ENCODE measurements around the gene TKT.
"Not testable (repeated sequence)": the region's sequence is repeated elsewhere in the genome, so short reads cannot be mapped to it uniquely, and the experiment has no call there.

The TKT gene, protein sequence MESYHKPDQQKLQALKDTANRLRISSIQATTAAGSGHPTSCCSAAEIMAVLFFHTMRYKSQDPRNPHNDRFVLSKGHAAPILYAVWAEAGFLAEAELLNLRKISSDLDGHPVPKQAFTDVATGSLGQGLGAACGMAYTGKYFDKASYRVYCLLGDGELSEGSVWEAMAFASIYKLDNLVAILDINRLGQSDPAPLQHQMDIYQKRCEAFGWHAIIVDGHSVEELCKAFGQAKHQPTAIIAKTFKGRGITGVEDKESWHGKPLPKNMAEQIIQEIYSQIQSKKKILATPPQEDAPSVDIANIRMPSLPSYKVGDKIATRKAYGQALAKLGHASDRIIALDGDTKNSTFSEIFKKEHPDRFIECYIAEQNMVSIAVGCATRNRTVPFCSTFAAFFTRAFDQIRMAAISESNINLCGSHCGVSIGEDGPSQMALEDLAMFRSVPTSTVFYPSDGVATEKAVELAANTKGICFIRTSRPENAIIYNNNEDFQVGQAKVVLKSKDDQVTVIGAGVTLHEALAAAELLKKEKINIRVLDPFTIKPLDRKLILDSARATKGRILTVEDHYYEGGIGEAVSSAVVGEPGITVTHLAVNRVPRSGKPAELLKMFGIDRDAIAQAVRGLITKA

DNA sequence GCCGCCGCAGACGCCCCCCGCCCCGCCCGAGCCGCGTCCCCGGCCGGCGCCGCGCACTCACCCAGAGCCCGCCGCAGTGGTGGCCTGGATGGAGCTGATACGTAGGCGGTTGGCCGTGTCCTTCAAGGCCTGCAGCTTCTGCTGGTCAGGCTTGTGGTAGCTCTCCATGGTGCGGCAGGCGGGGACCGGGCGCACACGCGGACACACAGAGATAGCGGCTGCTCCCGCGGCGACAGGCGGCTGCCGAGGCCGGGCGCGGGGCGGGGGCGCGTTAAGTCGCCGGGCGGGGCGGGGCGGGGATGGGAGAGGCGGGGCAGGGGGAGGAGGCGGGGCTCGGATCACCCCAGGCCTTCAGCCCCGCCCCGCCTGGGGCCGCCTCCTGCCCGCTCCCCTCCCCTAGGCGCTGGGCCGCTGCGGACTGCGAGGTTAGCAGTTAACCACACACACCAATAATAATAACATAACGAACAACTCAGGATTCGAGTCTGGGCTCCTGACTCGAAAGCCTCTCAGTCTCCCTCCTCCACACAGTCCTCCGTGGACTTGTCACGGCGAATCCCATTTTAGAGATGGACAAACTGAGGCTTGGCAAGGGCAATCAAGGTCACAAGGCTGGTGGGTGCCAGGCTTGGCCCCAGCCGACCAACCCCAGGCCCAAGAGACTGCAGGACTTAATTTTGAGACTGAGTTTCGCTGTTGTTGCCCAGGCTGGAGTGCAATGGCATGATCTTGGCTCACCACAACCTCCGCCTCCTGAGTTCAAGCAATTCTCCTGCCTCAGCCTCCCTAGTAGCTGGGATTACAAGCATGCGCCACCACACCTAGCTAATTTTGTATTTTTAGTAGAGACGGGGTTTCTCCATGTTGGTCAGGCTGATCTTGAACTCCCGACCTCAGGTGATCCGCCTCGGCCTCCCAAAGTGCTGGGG lies at the start of gene TKT:
Gene TKT (minus strand): TSS at position 248 of the 929 bp plus-strand sequence. CDS start 80 bp downstream, at position 168.
- H3K27me3 ChIP-seq (ENCODE audit: control insufficient read depth, insufficient read depth, low read length): no peaks in the 10 kb centered on the region
- peak within 1 kb of the TSS; percentile 98 for H3K4me3 ChIP-seq (ENCODE audit: low read depth, low read length)
- H3K9ac ChIP-seq (ENCODE audit: low read depth, low read length): peak within 1 kb of the TSS; percentile 88
- no peaks in the 10 kb centered on the region for H3K9me3 ChIP-seq (ENCODE audit: control insufficient read depth, insufficient read depth, low read length)
- H3K36me3 ChIP-seq (ENCODE audit: control insufficient read depth, insufficient read depth, low read length): peaks cover 14% of the 10 kb centered on the region
- H3K4me1 ChIP-seq (ENCODE audit: control insufficient read depth, insufficient read depth, low read length): peaks cover 41% of the 10 kb centered on the region

DNA sequence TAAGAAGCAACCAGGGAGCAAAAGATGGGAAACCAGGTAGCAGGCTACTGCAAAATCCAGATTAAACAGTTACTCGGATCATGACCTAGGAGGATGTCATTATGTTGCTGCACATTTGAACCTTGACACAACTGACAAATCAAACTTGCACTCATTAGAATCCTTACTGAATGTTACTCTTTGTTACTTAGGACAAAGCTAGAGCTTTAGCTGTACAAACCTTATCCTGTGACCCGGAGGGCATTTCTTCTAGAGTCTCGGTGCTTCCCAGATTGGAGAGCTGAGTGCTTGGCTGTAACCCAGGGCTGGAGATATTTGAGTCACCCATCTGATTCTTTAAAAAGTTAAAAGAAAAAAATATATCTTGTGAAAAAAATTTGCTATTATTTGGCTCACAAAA lies 48.1 kb upstream of the TKT start:
- Histone ChIP-seq H3K36me3 (ENCODE audit: control insufficient read depth, insufficient read depth, low read length) (peaks cover 12% of the 10 kb centered on the region), H3K27me3 (ENCODE audit: control insufficient read depth, insufficient read depth, low read length) (no peaks in the 10 kb centered on the region), H3K9me3 (ENCODE audit: control insufficient read depth, insufficient read depth, low read length) (no peaks in the 10 kb centered on the region), H3K4me3 (ENCODE audit: low read depth, low read length) (no peak overlapping the region), H3K9ac (ENCODE audit: low read depth, low read length) (no peak overlapping the region), H3K4me1 (ENCODE audit: control insufficient read depth, insufficient read depth, low read length) (no peaks in the 10 kb centered on the region)

DNA sequence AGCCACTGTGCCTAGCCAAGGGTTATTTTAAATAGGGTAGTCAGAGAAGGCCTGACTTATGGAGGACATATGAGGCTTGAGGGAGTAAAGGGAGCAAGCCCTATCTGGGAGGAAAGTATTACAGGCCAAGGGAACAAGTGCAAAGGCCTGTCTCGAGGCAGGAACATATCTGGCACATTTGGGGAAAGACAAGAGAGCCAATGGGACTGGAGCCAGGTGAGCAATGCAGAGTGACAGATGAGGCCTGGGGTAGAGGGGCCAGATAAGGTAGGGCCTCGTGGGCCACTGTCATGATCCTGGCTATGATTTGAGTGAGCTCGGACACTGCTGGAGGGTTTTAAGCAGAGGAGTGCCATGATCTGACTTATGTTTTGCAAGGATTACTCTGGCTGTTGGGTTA lies 47.7 kb upstream of the TKT start:
- no peaks in the 10 kb centered on the region for H3K9me3 ChIP-seq (ENCODE audit: control insufficient read depth, insufficient read depth, low read length)
- no peak overlapping the region for H3K9ac ChIP-seq (ENCODE audit: low read depth, low read length)
- H3K4me3 ChIP-seq (ENCODE audit: low read depth, low read length): no peak overlapping the region
- H3K36me3 ChIP-seq (ENCODE audit: control insufficient read depth, insufficient read depth, low read length): peaks cover 12% of the 10 kb centered on the region
- no peaks in the 10 kb centered on the region for H3K27me3 ChIP-seq (ENCODE audit: control insufficient read depth, insufficient read depth, low read length)
- H3K4me1 ChIP-seq (ENCODE audit: control insufficient read depth, insufficient read depth, low read length): no peaks in the 10 kb centered on the region

DNA sequence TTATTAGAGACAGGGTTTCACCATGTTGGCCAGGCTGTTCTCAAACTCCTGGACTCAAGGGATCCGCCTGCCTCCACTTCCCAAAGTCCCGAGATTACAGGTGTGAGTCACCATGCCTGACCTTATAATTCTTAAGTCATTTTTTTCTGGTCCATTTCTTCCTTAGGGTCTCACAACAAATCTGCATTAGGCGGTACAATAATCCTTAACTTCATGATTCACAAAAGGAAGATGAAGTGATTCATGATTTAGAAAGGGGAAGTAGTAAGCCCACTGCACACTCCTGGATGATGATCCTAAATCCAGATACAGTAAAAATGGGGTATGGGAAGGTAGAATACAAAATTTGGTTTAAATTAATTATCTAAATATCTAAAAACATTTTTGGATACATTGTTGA lies 45.0 kb upstream of the TKT start:
- Histone ChIP-seq H3K4me1 (ENCODE audit: control insufficient read depth, insufficient read depth, low read length) (no peaks in the 10 kb centered on the region), H3K4me3 (ENCODE audit: low read depth, low read length) (no peak overlapping the region), H3K36me3 (ENCODE audit: control insufficient read depth, insufficient read depth, low read length) (peaks cover 8% of the 10 kb centered on the region), H3K27me3 (ENCODE audit: control insufficient read depth, insufficient read depth, low read length) (no peaks in the 10 kb centered on the region), H3K9ac (ENCODE audit: low read depth, low read length) (no peak overlapping the region), H3K9me3 (ENCODE audit: control insufficient read depth, insufficient read depth, low read length) (no peaks in the 10 kb centered on the region)

DNA sequence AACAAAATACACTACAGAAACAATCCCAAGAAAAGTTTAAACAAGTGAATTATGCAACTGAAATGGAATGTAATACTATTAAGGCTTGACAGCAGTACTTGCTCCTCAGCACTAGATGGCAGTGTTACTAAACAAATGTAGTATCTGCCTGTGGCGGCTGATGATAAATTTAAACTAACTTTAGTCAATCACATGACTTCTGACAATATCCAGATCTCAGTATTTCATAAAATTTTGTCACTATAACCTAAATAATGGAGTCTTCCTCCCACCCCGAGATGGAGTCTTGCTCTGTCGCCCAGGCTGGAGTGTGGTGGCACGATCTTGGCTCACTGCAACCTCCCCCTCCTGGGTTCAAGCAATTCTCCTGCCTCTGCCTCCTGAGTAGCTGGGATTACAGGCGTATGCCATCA lies 43.8 kb upstream of the TKT start:
- not testable (repeated sequence) for H3K4me3 ChIP-seq (ENCODE audit: low read depth, low read length); H3K4me1 ChIP-seq (ENCODE audit: control insufficient read depth, insufficient read depth, low read length); H3K9me3 ChIP-seq (ENCODE audit: control insufficient read depth, insufficient read depth, low read length); H3K27me3 ChIP-seq (ENCODE audit: control insufficient read depth, insufficient read depth, low read length); H3K36me3 ChIP-seq (ENCODE audit: control insufficient read depth, insufficient read depth, low read length); H3K9ac ChIP-seq (ENCODE audit: low read depth, low read length)

DNA sequence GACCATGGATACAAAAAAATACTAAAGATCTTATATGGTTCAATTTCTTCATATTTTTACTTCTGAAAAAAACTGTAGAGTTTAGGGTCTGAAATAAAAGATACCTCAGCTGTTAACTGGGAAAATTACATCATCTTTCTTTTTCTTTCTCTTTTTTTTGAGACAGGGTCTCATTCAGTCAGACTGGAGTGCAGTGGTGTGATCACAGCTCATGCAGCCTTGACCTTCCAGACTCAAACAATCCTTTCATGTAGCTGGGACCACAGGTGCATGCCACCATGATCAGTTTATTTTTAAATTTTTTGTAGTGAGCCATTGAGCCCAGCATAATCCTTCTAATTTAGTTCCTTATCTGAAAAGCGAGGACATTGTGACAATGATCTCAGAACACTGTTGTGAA lies 39.6 kb upstream of the TKT start:
- peaks cover 6% of the 10 kb centered on the region for H3K36me3 ChIP-seq (ENCODE audit: control insufficient read depth, insufficient read depth, low read length)
- H3K9me3 ChIP-seq (ENCODE audit: control insufficient read depth, insufficient read depth, low read length): no peaks in the 10 kb centered on the region
- H3K27me3 ChIP-seq (ENCODE audit: control insufficient read depth, insufficient read depth, low read length): no peaks in the 10 kb centered on the region
- H3K4me1 ChIP-seq (ENCODE audit: control insufficient read depth, insufficient read depth, low read length): no peaks in the 10 kb centered on the region
- H3K4me3 ChIP-seq (ENCODE audit: low read depth, low read length): no peak overlapping the region
- H3K9ac ChIP-seq (ENCODE audit: low read depth, low read length): no peak overlapping the region

DNA sequence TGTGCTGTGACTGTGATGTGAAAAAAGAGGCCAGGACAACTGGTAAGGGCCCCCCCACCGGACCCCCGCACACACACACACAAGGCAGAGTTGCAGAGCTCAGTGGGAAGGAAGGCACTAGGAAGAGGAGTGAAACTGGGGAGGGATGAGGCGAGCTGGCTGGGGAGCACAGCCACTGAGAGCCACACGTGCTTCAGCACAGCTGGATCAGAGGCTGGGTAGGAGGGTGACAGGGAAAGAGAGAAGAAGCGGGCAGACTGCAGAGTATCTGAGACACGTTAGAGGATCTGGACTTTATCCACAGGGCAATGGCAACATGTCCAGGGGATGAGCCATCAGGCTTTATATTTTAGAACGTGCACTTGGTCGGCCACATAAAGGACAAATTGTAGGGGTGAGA lies 38.0 kb upstream of the TKT start:
- Histone ChIP-seq H3K4me1 (ENCODE audit: control insufficient read depth, insufficient read depth, low read length) (no peaks in the 10 kb centered on the region), H3K9ac (ENCODE audit: low read depth, low read length) (no peak overlapping the region), H3K27me3 (ENCODE audit: control insufficient read depth, insufficient read depth, low read length) (no peaks in the 10 kb centered on the region), H3K4me3 (ENCODE audit: low read depth, low read length) (no peak overlapping the region), H3K9me3 (ENCODE audit: control insufficient read depth, insufficient read depth, low read length) (no peaks in the 10 kb centered on the region), H3K36me3 (ENCODE audit: control insufficient read depth, insufficient read depth, low read length) (peaks cover 6% of the 10 kb centered on the region)

DNA sequence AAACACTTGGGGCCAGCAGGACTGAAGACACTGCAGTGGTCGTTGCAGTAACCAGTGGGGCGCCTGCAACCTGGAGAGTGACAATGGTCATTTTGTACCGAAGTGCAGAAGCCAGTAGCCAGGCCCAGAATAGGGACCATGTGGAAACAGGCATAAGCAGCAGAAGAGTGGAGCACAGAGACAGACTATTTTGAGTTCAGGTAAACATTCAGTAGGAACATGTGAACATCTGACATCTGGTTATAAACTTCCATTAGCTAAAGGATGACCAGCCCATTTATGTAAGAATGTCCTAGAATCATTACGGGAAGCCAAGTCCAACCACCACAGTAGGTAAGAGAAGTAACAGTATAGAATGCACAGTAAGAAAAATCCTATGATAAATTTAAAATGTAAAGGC lies 32.4 kb upstream of the TKT start:
- peaks cover 6% of the 10 kb centered on the region for H3K36me3 ChIP-seq (ENCODE audit: control insufficient read depth, insufficient read depth, low read length)
- H3K27me3 ChIP-seq (ENCODE audit: control insufficient read depth, insufficient read depth, low read length): no peaks in the 10 kb centered on the region
- H3K4me1 ChIP-seq (ENCODE audit: control insufficient read depth, insufficient read depth, low read length): peaks cover 22% of the 10 kb centered on the region
- H3K9ac ChIP-seq (ENCODE audit: low read depth, low read length): no peak overlapping the region
- no peak overlapping the region for H3K4me3 ChIP-seq (ENCODE audit: low read depth, low read length)
- H3K9me3 ChIP-seq (ENCODE audit: control insufficient read depth, insufficient read depth, low read length): no peaks in the 10 kb centered on the region

DNA sequence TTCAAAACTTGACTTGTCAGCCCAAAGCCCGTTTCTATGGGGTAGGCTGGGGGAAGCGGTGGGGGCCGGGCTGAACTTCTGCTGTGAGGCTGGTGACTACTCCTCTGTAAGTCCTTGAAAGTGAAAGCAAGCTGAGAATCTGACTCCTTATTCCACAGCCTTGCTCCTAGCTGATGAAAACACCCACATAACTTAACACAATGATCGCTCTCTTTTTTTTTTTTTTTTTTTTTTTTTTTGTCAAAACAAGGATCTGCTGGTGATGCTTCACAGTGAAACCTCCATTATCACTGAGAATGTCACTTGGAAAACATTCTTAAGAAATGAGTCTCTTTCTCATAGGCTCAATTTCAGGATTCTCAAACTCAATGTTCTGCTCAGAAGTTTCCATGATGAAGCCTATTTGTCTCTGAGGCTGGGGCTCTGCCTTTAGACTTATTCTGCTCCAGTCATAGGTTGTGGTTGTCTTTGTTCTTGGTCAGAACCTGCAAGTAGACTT lies 31.4 kb upstream of the TKT start:
- Histone ChIP-seq H3K9me3 (ENCODE audit: control insufficient read depth, insufficient read depth, low read length) (no peaks in the 10 kb centered on the region), H3K27me3 (ENCODE audit: control insufficient read depth, insufficient read depth, low read length) (no peaks in the 10 kb centered on the region), H3K36me3 (ENCODE audit: control insufficient read depth, insufficient read depth, low read length) (peaks cover 4% of the 10 kb centered on the region), H3K4me1 (ENCODE audit: control insufficient read depth, insufficient read depth, low read length) (peaks cover 22% of the 10 kb centered on the region), H3K9ac (ENCODE audit: low read depth, low read length) (no peak overlapping the region), H3K4me3 (ENCODE audit: low read depth, low read length) (no peak overlapping the region)

DNA sequence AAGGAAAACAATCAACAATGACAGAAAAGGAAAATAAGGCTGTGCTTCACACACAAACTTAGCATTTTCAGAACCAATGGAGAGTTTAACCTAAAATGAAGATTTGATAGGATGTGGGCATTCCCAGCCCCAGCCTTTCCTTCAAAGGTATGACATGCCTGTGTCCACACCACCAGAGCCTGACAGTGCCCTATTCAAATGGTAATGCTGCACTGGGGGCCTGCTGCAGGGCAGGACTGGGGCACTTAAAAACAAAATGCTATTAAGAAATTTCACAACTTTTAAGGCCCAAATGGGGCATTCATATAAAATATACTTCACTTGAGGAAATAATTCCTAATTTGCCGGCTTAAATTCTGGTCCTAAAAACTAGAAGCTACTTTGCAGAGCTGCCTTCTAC lies 30.9 kb upstream of the TKT start:
- Histone ChIP-seq H3K4me3 (ENCODE audit: low read depth, low read length) (no peak overlapping the region), H3K9ac (ENCODE audit: low read depth, low read length) (no peak overlapping the region), H3K27me3 (ENCODE audit: control insufficient read depth, insufficient read depth, low read length) (no peaks in the 10 kb centered on the region), H3K36me3 (ENCODE audit: control insufficient read depth, insufficient read depth, low read length) (no peaks in the 10 kb centered on the region), H3K9me3 (ENCODE audit: control insufficient read depth, insufficient read depth, low read length) (no peaks in the 10 kb centered on the region), H3K4me1 (ENCODE audit: control insufficient read depth, insufficient read depth, low read length) (peaks cover 22% of the 10 kb centered on the region)

DNA sequence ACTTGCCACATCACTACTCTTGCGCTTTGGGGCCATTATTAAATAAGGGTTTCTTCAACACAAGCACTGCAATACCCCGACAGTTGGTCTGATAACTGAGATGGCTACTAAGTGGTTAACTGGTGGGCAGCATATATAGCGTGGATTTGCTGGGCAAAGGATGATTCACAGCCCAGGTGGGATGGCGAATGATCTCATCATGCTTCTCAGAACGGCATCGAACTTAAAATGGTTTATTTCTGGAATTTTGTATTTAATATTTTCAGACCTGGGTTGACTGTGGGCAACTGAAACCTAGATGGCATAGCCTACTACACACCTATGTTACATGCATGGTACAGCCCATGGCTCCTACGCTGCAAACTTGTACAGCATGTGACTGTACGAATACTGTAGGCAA lies 26.8 kb upstream of the TKT start:
- H3K4me3 ChIP-seq (ENCODE audit: low read depth, low read length): no peak overlapping the region
- no peak overlapping the region for H3K9ac ChIP-seq (ENCODE audit: low read depth, low read length)
- H3K36me3 ChIP-seq (ENCODE audit: control insufficient read depth, insufficient read depth, low read length): no peaks in the 10 kb centered on the region
- H3K9me3 ChIP-seq (ENCODE audit: control insufficient read depth, insufficient read depth, low read length): no peaks in the 10 kb centered on the region
- peaks cover 14% of the 10 kb centered on the region for H3K4me1 ChIP-seq (ENCODE audit: control insufficient read depth, insufficient read depth, low read length)
- no peaks in the 10 kb centered on the region for H3K27me3 ChIP-seq (ENCODE audit: control insufficient read depth, insufficient read depth, low read length)
